ENCODE data around the gene NATD1.

NATD1 gene

DNA sequence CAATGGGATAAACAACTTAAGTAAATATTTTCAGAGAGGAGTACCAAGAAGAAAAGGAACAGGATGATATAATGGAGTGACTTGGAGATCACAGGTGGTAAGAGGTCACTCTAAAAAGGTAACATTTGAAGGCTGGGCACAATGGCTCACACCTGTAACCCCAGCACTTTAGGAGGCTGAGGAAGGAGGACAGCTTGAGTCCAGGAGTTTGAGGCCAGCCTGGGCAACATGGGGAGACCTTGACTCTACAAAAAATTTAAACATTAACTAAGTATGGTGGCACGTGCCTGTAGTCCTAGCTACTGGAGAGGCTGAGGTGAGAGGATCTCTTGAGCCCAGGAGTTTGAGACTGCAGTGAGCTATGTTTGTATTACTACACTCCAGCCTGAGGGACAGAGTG lies 35.9 kb downstream of the NATD1 start:
- no peak for DNase-seq (ENCODE audit: low read depth in 2 of 2)

DNA sequence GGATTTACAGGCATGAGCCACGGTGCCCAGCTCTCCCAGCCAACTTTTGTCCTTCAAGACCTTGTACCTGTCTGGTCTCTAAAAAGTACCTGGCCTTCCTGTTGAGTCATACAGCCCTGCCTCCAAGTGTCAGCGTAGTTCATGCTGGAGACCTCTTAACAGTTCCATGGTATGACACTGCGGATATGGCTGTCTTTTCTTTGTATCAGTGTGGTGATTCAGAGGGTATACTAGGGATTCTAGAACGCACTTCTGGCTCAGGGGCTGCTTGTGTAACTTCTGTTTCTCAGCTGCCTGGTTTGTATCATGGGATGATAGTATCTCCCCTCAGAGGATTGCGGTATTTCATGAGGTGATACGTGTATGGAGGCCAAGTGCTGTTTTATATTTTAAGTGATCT lies 37.3 kb downstream of the NATD1 start:
- DNase-seq (ENCODE audit: low read depth in 2 of 2), result no peak

DNA sequence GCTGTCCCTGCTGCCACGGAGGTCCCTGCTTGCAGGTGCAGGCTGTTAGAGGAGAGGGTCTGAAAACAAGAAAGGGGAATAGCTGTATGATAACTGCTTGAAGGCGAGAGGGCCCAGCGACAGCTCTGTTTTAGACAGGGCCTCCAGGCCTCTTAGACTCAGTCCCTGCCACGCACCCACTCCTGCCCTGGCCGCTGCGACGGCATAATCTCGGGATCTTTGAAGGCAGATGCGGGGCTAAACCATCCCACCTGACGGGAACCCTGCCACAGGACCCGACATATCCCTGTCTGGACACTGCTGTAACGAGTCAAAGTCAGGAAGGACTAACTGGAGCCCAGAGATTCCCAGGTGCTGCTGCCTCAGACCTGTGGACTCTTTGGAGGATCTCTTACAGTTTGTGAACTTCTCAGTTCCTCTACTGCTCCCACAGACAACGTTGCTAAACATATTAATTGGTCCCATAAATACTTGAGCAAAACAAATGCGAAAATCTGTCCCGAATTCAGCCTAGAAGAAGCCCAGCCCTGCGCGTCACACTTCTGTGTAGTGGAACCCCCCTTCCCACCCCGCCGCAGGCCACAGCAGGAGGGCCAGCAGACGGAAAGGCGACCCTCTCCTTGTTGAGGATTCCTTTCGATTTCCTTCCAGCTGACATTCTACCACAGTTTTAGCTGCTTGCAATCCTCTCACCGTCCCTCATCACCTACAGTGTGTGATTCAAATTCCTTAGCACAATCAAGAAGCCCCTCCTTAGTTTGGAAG lies 38.3 kb downstream of the NATD1 start:
- no peak for DNase-seq (ENCODE audit: low read depth in 2 of 2)

DNA sequence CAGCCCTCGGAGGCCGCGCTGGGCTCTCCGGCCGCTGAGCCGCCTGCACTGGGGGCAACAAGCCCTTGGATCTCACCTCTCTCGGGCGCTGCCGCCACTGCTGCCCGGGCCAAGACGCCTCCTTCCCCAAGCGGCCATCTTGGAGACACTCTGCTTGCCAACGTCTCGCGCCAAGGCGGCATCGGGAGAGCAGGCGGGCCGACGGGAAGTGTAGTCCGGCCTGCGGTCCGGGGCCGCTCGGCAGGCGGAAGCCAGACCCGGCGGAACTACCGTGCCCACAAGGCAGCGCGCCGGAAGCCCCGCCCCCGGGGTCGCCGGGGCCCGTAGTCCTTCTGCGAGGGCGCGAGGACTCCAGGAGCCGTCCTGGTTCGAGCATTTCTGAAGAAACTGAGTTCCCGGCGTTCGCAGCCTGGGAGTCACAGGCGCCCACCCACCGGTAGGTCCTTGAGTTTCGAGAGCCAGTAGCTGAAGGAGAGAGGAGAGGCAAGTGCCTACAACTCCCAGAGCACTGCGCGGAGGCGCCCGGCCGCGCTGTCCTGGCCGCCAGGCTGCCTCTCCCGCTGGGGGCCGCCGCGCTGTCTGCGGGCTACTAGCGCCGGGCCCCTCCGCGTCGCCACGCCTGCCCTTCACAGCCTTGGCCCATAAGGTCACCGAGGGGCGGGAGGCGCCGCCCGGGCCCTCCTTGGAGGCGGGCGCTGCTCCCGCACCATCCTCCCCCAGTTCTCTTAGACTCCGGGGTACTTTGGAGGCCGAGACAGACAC lies 39.0 kb downstream of the NATD1 start, which contains the start of gene TMEM11:
TMEM11 (minus strand) TSS at position 147 of the 762 bp plus-strand sequence; CDS start at position 138, 9 bp downstream.
- DNase-seq (ENCODE audit: low read depth in 2 of 2), result peak; percentile 82 to 85

DNA sequence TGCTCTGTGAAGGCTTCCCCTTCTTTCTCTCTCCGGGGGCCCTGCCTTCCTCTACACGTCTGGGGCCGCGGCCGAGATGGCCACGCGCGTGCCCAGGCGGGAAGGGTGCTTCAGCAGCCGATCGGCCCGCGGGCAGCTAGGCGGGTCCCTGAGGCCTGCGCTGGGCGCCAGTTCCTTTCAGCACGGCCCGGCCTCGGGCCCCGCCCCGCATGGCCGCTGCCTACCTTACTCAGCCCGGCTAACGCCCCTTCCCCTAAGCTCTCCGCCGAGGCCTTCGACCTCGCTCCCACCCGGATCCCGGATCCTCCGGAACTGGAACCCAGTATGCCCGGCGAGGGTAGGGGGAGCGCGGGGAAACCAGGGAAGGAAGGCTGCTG lies 39.6 kb downstream of the NATD1 start:
- DNase-seq (ENCODE audit: low read depth in 2 of 2), result no peak

DNA sequence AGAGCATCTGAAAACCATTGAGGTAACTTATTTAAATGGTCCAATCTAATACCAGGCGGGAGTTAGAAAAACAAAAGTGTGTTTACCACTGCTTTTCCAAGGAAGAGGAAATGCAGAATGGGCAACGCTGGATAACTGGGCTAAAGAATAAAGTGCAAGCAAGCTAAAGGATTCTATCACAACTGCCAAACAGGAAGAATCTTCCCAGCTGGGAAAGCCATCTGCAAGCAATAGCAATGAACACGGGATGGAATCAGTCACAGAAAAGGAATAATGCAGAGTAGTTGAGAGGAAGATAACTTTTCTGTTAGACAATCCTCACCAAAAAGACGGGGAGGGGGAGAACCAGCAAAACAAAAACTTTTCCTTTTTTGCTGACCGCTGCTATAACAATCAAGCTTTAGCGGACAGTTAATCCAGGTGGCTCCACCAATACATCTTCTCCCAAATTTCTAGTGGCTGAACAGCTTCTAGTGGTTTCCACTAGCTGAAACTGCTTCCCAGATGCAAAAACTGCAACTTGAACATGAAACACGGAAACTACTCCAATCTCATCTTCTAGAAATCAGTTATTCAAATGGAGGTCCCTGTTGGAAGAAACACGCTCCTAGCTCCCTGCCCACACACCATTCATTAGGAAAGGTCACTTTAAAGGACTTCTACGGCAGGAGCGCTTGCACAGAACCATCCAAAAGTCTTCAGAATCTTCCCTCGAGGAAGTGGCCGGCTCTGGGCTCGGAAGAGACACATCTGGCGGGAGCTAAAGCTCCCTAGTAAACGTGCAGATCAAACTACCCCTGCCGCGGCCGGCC lies 40.2 kb downstream of the NATD1 start:
- no peak for DNase-seq (ENCODE audit: low read depth in 2 of 2)

DNA sequence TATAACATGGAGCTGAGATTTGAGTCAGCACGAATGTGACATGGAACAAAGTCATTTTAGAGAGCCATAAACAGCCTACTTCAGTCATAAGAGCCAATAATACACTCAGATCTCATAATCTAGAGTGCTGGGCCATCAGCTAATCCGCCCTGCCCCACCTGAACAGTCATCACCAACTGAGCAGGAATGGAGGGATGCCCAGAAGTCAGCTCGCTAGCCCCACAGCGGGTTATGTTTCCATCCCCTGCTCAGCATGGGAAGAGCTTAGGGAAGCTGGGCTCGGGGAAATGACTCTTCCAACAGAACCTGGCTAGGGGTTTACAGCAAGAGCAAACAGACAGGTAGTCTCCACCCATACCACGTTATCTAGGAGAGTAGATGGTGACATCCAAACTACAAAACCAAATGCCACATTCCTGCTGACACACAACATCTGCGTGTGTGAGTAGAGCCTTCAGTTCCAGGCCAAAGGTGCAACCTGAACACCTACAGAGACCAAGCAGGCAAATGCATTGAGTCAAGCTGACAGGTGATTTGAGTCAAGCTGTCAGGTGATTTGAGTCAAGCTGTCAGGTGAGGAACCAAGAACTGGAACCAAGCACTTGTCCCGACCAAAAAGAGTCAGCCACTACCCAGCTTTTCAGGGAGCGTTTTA lies 41.3 kb downstream of the NATD1 start:
- no peak for DNase-seq (ENCODE audit: low read depth in 2 of 2)

DNA sequence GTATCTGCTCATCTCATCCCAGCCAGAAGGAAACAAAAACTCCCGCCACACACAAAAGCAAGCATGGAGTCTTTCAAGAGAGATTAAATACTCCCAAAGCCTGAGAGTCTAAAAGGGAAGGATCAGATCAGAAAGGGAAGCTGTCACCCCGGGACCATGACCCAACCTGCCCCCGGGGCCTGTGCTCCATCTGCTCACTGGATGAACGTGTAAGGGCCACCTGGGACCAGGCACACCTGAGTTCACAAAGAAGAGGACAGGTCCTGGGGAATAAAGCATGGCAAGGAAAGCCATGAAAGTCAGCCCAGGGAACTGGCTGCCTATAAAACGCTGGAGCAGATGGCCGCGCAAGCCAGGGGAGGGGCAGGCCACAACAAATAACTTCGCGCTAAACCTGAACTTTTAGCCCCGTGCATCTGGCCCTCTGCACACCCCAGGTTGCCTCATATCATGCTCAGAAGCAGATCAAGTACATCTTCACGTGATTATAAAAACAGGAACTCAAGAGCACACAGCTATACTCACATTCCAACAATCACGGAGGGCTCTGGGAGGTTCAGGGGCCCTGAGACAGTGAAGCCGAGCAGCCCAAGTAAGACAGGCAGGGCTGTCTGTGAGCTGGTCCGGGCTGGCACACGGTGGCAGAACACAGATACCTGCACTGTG lies 42.7 kb downstream of the NATD1 start:
- no peak for DNase-seq (ENCODE audit: low read depth in 2 of 2)

DNA sequence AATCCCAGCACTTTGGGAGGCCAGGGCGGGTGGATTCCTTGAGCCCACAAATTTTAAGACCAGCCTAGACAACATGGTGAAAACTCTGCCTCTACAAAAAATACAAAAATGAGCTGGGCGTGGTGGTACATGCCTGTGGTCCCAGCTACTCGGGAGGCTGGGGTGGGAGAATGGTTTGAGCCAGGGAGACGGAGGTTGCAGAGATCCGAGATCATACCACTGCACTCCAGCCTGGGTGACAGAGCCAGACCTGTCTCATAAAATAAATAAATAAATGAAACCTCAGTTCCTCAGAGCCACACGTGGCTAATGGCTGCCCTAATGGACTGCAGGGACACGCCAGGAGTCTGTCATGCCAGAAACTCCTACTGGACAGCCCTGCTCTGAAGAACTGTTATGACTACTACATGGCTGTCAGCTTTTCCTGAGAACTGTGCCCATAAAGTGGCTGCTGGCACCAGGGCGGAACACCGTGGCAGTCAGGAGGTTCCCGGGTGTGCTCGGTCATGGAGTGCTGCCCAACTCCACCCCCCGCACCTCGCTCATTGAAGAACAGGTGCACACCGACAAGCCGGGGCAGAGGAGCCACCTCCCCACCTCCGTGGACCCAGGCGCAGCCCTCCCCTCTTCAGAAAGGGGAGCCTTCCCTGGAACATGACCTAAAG lies 43.6 kb downstream of the NATD1 start:
- no peak for DNase-seq (ENCODE audit: low read depth in 2 of 2)

DNA sequence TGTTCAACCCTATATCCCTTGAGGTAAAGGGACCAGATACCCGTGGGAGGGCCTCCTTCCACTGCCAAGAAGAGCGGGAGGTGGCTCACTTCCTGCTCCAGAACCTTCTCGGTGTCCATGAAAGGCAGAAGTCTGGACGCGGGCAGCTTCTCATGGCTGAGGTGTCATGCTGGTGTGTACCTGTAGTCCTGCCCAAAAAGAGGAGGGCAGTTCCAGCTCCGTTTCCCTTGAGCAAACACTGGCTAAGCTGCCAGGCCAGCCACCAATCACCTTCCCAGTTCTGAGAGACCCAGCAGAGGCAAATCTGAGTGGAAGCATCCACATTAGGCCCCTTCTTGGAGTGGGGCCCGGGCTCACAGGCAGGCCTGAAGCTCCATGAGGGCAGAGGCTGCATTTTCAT lies 44.9 kb downstream of the NATD1 start:
- DNase-seq (ENCODE audit: low read depth in 2 of 2), result no peak

DNA sequence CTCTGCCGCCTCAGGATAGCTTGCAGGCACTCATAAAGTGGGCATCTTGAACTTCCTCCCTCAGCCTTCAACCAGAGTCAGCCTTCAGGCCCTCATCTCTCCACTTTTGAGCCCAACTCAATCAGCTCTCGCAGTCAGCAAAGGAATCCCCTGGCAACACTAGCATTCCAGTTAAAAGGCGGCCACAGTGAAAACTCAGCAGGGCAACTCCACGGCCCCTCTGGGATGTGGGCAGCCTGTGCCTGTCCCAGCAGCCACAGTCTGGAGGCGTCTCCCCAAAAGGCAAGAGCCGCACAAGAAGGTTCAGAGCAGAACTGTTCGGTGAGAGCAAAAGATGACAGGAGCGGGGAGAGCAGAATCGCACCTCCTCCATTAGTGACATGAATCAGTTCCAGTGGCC lies 48.3 kb downstream of the NATD1 start:
- no peak for DNase-seq (ENCODE audit: low read depth in 2 of 2)

DNA sequence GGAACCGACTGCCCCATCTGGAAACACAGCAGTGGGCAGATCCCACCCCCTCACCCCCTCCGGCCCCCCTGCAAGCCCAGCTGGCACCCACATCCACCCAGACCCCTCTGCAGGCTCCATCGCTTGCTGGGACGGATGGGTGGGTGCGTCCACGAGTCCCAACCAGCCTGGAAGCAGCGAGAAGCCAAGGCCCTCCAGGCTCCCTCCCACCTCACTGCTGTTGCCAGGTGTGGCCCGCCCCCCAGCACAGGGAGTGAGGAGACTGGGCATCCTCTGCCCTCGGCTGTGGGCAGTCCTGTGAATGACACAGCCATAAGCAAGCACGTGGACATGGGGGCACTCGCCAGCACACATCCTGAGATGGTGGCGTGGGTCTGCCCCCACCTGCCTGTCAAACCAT lies 50.7 kb downstream of the NATD1 start:
- DNase-seq (ENCODE audit: low read depth in 2 of 2), result no peak

DNA sequence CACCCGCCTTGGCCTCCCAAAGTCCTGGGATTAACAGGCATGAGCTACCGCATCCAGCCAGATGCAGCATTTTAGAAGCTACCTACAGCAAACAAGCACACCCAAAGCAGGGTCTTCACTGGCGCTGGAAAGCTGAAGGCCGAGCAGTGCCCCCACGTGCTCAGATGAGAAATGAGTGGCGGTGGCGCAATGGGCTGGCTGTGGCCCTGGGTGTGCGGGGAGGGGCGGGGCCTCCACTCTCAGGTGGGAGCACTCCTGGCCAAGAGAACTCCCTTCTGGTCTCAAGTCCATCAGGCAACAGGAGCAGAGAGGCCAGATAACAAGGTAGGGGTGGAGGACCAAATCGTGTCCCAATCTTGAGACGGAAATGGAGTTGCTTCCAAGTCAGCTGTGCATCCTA lies 51.3 kb downstream of the NATD1 start:
- no peak for DNase-seq (ENCODE audit: low read depth in 2 of 2)

DNA sequence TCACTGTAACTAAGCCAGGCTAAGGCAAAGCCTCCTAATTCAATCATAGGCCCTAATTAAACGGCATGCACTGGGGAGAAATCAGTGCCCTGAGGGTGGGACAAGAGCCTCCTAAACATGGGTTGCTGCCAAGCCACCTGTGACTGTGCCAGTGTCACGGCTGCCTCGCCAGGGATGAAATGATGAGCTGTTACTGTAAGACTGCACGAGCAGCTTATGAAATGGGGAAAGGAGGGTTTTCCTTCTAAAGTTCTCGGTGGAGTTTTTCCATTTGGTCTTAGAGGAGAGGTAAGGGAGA lies 52.0 kb downstream of the NATD1 start:
- no peak for DNase-seq (ENCODE audit: low read depth in 2 of 2)

DNA sequence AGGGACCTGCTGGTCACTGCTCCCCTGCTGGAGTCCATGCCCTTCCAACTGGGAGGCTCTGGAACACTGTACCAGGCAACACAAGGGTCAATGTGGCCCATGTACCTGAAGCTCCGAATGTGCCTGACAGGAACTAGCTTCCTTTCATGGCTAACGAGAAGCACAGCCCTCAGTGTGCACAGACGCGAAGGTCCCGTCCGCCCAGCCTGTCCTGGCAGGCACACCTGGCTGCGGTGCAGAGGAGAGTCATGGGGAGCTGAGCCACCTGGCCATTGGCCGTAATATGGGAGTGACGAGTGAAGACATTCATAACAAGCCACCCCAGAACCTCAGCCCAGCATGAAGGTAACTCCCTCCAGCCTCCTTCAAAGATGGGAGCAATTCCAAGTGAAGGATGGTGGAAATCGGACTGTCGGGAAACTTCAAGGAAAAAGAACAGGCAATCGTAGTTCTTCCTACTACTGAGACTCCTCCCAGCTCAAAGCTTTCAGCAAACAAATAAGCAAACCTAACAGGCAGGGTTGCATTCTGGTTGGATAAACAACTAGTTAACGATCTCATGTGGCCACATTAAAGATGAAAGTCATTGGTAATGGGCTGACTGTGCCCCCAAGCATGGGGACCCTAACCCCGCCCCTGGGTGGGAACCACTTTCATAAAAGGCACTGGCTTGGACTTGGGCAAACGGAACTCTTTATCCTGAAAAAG lies 52.5 kb downstream of the NATD1 start:
- DNase-seq (ENCODE audit: low read depth in 2 of 2), result no peak

DNA sequence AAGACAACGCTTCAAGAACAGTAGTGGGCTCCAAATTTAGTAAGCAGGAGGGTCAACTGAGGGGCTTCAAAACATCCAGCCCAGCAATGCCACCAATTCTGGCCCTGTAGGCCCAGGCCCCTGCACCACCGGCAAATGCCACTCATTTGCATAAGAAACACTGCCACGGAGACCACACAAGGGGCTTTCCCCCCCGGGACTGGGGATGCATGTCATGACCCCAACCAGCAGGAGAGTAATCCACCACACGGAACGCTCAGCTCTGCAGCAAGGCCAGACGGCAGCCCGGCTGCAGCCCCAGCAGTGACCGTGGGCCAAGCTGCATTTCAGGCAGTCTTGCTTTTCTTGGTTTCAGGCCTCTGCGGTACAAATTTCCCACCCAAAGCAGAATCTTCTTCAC lies 53.4 kb downstream of the NATD1 start:
- DNase-seq (ENCODE audit: low read depth in 2 of 2), result no peak

DNA sequence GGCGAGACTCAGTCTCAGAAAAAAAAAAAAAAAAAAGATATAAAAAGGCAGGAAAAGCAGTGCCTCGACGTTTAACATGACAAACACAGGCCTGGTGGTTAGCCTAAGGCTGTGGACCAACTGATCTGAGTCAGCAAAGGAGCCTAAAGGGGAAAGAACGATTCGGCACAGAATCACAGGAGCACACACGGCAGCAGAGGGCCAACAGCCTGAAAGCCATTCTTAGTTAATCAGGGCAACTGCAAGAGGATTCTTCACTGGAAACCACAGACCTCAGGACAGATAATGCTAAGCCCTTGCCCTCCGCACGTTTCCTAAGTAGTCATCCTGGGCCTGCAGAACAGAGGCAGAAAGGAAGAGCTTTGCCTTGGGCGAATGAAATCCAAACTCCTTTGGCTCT lies 53.9 kb downstream of the NATD1 start:
- no peak for DNase-seq (ENCODE audit: low read depth in 2 of 2)

DNA sequence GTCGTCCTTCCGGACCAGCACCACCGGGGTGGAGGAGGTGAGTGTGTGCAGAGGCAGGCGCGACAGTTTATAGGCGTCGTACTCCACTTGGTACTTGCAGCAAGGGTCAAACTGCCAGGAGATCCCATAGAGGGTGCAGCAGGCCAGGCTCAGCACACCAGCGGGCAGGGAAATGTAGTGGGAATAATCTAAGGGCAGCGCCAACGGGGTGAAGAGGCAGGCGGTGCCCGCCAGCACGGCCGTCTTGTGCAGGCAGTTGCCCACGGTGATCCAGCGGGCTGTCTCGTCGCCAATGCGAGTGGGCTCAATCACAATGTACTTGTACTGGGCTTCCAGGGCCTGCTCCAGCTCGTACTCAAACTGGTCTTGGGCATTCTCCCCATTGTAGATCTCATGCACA lies 54.8 kb downstream of the NATD1 start:
- no peak for DNase-seq (ENCODE audit: low read depth in 2 of 2)

DNA sequence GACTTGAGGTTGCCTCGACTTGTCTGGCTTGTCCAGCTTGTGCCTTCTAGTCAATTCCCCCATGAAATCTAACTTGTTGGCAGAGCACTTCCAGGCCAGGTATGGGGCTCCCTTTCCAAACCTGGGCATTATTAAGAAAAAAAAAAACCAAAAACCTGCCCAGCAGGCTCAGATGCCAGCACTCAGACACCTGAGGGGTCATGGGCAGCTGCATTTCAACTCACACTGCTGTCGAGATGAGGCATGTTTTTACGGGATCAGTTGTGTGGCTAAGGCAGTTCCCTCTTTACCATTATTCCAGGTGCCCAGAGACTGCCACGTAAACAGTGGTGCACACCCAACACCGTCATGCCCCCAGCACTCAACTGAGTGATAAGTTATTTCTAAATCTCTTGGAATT lies 57.1 kb downstream of the NATD1 start:
- DNase-seq (ENCODE audit: low read depth in 2 of 2), result no peak

DNA sequence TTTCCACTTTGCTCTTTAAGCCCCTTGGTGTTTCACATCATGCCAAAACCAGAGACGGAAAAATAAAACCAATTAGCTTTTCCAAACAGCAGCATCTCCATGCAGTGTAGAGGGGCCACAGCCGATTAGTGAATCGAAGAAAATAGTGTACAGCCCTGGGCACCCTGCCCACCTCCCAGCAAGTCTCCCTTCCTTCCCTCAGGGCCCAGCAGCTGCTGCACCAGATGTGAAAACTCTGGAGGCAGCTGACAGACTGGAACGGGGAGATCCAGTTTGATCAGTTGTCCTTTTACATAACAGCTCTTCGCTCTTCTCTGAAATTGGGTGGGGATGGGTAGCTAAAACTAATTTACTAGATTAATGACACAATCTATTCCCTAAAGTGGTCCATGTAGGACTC lies 58.5 kb downstream of the NATD1 start:
- peak in 1 of 2 experiments; percentile 20 for DNase-seq (ENCODE audit: low read depth in 2 of 2)
